Measurements from ENCODE around the gene ARMC8.

Gene ARMC8

DNA sequence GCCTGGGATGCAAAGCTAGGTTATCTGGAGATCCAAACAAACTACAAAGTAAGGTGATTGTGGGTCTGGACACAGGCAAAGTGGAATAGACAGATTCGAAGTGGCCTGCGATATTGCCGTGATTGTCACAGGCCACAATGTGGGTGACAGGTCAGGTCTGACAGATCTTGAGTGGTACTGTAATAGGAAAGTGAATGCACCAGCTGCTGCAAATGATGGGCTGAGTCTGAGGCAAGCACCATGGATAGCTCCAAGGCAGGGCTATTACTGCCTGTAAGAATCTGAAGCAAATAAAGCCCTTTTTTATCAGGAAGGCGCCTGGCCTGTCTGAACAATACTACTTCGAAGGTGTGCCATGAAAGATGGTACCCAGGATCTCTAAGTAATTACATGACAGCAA is 10.0 kb downstream of the ARMC8 start:
- H3K4me3 ChIP-seq (ENCODE audit: low read depth, low read length): no peak overlapping the region

DNA sequence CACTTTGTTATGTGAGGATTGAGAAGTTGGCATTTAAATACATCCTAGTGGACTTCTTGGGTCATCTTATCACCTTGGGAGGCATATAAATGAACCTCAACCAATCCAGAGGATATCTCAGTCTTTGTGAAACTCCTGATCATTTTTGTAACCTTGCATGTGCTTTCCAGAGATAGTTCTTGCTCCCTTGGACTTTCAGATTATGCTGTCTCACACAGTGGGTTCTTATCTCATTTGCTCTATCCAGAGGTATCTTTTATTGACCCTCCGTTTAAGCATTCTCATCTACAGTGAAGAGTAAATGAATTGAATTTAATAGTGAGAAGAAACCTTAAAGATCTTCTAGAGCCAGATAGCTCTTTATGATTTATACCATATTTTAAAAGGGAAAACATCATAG is 10.4 kb downstream of the ARMC8 start:
- no peak overlapping the region for H3K4me3 ChIP-seq (ENCODE audit: low read depth, low read length)

DNA sequence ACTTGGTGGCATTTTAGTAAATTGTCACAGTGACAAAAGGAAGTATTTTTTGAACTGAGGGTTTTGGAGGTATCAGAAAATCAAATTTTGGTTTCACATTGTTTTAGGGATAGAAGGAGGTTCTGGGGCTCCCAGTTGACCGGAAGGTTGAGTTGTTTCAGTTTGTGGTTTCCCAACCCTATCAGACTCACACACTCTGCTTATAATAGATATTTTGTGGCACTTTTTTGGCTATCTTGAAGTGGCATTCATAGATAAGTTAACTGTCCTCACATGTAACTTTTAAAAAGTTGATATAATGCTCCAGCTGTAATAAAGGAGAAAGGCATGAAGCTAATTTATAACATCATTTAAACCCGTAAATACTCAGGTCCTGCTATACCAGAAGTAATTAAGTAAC is 12.8 kb downstream of the ARMC8 start:
- no peak overlapping the region for H3K4me3 ChIP-seq (ENCODE audit: low read depth, low read length)

GRCh38 chr3:138200424-138200823 is 13.3 kb downstream of the ARMC8 start:
- H3K4me3 ChIP-seq (ENCODE audit: low read depth, low read length): no peak overlapping the region

DNA sequence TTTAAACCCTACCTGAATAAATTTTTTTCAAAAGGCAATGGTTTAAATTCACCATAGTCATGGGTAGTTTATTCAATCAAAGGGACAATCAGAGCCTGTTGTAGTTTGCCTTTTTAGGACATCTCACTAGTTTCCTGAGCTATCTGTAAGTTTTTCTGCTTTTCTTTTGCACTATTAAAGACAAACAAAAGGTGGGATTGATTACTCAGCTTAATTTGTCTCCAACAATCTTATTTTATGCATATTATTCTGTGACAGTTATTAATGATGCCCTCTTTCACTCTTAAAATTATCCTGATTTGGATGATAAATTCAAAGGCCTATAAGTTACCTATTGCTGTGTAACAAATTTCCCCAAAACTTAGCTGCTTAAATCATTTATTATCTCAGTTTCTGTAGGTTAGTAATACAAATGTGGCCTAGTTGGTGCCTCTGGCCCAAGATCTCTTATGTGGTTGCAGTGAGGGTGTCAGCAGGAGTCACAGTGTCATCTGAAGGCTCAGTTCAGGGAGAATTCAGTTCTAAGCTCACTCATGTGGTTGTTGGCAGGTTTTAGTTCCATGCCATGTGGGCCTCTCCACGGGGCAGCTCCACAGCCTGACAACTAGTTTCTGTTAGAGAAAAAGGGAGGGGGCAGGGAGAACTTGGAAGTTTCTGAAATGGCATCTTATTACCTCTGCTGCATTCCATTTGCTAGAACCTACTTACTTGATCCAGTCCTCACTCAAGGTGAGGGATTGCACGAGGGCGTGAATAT is 16.0 kb downstream of the ARMC8 start:
- no peak overlapping the region for H3K4me3 ChIP-seq (ENCODE audit: low read depth, low read length)

DNA sequence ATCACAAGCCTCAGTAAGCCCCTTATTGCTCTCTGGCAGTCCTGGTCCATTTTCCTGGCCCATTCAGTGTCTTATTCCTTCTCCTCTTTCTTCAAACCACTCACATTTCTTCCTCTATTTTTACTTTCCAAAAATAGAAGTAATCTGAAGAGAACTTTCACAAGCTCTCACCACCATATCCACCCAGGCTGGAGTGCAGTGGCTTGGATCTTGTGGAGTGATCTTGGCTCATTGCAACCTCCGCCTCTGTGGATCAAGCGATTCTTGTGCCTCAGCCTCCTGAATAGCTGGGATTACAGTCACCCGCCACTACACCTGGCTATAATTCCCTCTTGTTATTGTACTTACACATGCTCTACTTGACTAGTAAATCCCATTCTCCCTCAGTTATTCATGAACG is 16.8 kb downstream of the ARMC8 start:
- H3K4me3 ChIP-seq (ENCODE audit: low read depth, low read length): no peak overlapping the region

DNA sequence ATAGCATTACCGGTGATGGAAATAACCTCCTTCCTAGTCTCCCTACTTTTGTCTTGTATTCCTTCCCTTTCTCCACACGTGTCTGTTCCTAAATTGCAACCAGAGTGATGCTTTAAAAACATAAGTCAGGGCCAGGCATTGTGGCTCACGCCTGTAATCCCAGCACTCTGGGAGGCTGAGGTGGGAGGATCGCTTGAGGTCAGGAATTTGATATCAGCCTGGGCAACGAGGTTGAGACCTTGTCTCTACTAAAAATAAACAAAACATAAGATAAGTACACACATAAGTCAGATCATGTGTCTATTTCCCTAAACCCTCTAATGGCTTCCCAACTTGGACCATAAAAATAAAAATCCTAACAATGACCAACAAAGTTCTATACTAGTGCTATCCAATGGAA is 18.4 kb downstream of the ARMC8 start:
- H3K4me3 ChIP-seq (ENCODE audit: low read depth, low read length): no peak overlapping the region

- H3K4me3 ChIP-seq (ENCODE audit: low read depth, low read length): no peak overlapping the region
These were observed 19.1 kb downstream of the ARMC8 start for GRCh38 chr3:138206196-138206595.

- H3K4me3 ChIP-seq (ENCODE audit: low read depth, low read length): no peak overlapping the region
These were observed 23.4 kb downstream of the ARMC8 start for GRCh38 chr3:138210528-138210927.

DNA sequence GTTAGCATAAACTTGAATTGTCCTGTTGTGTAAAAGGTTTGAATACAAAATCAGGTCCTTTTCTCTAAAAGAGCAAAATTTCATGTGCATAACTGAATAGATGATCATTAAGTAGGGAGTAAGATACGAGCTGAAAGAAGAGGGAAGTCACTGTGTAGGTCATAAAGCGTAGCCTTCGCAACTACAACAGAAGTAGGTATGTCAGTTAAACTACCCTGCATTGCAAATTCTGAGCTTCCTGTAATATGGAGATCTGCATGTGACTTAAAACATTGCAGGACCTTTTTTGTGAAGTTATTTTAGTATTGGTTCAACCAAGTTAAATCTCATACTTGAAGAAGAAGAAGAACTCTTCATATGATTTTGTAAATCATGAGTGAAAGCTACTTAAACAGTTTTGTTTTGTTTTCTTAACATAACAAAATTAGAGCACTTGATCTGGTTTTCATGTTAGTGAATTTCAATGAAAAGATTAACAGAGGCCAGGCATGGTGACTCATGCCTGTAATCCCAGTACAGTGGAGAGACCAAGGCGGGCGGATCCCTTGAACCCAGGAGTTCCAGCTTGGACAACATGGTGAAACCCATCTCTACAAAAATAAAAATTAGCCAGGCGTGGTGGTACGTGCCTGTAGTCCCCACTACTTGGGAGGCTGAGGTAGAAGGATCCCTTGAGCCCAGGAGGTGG is 26.4 kb downstream of the ARMC8 start:
- no peak overlapping the region for H3K4me3 ChIP-seq (ENCODE audit: low read depth, low read length)

GRCh38 chr3:138219255-138219654 is 32.2 kb downstream of the ARMC8 start:
- no peak overlapping the region for H3K4me3 ChIP-seq (ENCODE audit: low read depth, low read length)

DNA sequence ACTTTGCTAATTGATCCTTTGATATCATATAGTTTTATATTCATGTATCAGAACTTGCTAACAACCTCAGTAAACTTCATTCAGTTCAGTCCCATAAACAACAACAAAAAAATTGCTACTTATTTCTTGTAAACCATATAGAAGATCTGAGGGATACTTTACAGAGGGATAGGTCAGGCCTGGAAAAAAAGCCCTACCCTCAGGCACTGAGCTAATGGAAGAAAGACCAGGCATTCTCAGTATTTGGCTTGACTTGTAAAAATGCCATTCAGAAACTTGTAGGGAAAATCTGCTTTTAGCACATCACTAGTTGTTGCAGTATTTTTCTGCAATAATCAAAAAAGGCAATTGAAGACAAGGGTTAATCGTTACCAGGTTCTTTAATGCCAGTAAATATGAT is 33.1 kb downstream of the ARMC8 start:
- H3K4me3 ChIP-seq (ENCODE audit: low read depth, low read length): no peak overlapping the region

GRCh38 chr3:138220788-138221187 is 33.7 kb downstream of the ARMC8 start:
- H3K4me3 ChIP-seq (ENCODE audit: low read depth, low read length): no peak overlapping the region

GRCh38 chr3:138222131-138222941 is 35.2 kb downstream of the ARMC8 start:
- no peak overlapping the region for H3K4me3 ChIP-seq (ENCODE audit: low read depth, low read length)

- H3K4me3 ChIP-seq (ENCODE audit: low read depth, low read length): no peak overlapping the region
These were observed 35.8 kb downstream of the ARMC8 start for GRCh38 chr3:138222942-138223287.

GRCh38 chr3:138227650-138228049 is 40.5 kb downstream of the ARMC8 start:
- no peak overlapping the region for H3K4me3 ChIP-seq (ENCODE audit: low read depth, low read length)

GRCh38 chr3:138230525-138230924 is 43.4 kb downstream of the ARMC8 start:
- no peak overlapping the region for H3K4me3 ChIP-seq (ENCODE audit: low read depth, low read length)

DNA sequence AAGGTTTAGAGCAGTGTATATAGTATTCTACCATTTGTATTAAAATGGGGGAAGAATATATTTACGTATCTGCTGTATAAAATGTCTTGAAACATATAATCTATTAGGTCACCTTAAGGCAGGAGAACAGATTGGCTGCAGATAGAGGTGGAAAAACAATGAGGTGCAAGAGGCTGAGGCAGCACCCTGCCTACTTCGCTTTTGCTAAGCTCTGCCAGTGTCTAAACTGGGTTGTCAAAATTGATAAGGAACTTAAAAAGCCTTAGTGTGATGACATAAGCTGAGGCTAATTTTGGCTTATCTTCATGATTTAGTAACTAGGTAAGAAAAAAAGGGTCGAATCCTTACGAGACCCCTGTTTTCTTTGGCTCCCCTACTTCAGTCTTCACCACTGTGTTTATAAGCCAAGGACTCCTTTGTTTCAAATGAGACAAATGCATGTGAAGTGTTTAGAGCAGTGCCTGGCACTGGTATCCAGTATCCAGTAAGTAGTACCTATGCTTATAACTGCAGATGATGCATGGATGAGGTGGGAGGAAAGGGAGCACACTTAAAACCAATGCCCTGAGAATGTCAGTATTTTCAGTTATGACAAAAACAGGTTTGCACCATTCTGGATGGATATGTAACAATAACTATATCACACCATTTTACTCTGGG is 45.7 kb downstream of the ARMC8 start:
- H3K4me3 ChIP-seq (ENCODE audit: low read depth, low read length): no peak overlapping the region

GRCh38 chr3:138234401-138235179 is 47.5 kb downstream of the ARMC8 start:
- no peak overlapping the region for H3K4me3 ChIP-seq (ENCODE audit: low read depth, low read length)

- no peak overlapping the region for H3K4me3 ChIP-seq (ENCODE audit: low read depth, low read length)
These were observed 51.6 kb downstream of the ARMC8 start for GRCh38 chr3:138238711-138239110.

- H3K4me3 ChIP-seq (ENCODE audit: low read depth, low read length): no peak overlapping the region
These were observed 54.0 kb downstream of the ARMC8 start for GRCh38 chr3:138241061-138241460.

Measured in iPS-11a (cell line).